Stimulated activated CD8-positive, alpha-beta memory T cell treated with anti-CD3 and anti-CD28 coated beads, Interleukin-15, amount 100 ng/mL, for 1 hour (primary cell): ENCODE measurements around the gene CTSA.
"Not testable (repeated sequence)": the region's sequence is repeated elsewhere in the genome, so short reads cannot be mapped to it uniquely, and the experiment has no call there.

Source experiments
- DNase-seq: peaks from one replicate; pipeline ENCODE4 v3.0.0-alpha.2; 2020; ENCODE audit warnings: low read depth

CTSA gene

DNA sequence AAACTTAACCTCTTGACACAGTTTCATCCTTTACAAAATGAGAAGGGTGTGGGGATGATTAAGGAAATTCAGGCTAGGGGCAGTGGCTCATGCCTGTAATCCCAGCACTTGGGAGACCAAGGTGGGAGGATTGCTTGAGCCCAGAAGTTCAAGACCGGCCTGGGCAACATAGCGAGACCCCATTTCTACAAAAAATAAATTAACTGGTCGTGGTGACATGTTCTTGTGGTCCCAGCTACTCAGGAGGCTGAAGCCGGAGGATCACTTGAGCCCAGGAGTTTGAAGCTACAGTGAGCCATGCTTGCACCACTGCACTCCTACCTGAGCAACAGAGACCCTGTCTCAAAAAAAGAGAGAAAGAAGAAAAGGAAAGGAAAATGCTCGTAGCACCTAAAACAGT is 24.7 kb upstream of the CTSA start:
- DNase-seq = no peak

DNA sequence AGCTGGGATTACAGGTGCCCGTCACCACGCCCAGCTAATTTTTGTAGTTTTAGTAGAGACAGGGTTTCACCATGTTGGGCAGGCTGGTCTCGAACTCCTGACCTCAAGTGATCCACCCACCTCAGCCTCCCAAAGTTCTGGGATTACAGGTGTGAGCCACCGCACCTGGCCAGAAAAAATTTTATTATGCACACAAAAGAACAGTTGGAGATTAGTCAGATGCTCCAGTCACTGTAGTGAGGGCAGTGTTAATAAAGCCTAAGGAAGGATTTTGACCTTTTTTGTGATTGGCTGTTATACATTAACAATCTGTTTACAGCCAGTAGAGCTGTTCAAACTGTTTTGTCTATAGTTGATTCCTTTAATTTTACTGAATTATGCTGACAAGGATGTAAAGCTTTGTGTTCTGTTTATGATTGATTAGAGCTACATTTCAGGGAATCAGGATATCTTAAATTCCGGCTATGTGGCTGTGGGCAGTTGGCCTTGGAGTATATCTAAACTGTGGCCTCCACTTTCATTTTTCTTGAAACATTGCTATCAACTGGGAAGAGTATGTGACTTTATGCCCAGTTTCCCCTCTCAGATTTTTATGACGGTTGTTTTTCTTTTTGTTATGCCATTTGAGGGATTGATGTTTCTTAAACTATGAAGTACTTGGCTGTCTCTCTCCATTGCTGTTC is 23.9 kb upstream of the CTSA start:
- no peak for DNase-seq

DNA sequence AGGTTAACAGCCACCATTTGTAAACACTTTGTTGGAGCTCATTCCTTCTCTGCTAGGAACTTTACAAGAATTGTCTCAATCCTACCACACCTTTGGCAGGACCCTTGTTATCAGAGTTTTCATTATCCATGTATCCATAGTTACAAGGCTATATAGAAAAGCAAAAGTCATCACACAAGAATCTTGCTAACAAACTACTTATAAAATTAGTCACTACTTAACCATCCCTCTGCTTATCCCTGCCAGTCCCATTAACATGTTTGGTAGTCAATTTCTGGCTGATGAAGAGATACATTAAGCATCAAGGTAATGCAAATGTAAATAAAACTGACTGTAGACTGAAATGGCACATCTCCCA is 23.3 kb upstream of the CTSA start:
- DNase-seq = no peak

DNA sequence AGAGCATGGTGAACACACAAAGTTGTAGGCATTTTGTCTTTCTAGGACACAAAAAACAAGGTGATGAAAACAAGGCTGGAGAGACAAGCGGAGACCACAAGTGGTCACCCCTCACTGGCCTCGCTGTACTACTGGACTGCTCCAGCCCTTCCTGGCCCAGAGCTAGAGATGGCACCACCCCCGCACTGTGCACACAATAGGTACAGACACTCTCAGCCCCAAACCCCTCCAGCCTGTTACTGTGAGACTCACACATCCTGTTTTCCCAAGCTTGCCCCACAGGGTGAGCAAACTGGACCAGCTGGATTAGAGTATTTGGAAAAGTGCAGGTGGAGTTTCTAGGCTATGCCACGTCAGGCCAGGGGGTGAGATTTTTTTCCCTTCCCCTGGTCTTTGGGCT is 18.5 kb upstream of the CTSA start:
- no peak for DNase-seq

DNA sequence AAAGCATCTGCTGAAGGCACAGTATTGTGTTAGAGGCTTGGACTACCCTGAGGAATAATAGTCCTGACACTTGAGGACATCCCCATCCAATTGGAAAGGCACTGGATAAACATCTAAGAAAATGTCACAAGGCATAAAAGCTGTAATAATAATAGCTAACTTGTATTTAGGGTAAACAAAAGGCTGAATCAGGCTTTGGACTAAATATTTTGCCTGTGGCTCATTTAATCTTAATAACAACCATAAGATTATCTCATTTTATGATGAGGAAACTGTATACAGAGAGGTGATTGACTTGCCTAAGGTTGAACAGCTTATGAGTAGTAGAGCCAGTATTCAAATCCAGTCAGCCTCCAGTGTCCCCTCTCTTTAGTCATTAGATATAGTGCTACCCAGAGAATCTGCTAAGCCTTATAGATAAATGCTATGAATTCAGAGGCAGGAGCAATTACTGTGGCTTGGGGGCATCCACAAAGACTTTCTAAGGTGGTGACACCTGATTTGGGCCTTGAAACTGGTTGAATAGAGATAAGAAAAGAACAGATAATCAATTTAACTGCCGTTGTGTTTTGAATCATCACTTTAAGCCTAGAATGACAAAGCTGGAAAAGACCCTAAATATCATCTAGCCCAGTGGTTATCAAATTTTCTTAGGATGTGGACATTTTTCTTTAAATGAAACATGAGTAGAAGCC is 17.6 kb upstream of the CTSA start:
- DNase-seq = no peak

DNA sequence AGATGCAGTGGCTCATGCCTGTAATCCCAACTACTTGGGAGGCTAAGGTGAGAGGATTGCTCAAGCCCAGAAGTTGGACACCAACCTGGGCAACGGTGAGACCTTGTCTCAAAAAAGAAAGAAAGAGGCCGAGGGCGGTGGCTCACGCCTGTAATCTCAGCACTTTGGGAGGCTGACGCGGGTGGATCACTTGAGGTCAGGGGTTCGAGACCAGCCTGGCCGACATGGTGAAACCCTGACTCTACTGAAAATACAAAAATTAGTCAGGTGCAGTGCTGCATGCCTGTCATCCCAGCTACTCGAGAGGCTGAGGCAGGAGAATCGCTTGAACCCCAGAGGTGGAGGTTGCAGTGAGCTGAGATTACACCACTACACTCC is 17.0 kb upstream of the CTSA start:
- DNase-seq = not testable (repeated sequence)

DNA sequence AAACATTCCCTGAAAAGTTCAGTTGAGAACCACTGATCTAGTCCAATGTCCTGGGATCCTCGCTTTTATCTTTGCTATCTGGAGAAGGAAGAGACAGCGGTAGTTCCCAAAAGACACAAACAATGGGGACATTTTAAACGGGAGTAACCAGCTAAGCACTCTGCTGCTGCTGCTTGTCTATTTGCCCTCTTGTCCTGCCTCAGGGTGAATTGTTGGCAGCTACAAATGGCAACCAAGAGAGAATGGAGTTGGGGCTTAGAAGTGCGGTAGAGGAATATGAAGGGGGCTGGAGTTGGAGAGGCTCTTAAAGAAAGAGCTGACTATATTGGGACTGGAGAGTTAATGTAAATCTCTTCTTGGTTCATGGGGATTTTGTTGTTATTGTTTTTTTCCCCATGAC is 16.6 kb upstream of the CTSA start:
- no peak for DNase-seq

DNA sequence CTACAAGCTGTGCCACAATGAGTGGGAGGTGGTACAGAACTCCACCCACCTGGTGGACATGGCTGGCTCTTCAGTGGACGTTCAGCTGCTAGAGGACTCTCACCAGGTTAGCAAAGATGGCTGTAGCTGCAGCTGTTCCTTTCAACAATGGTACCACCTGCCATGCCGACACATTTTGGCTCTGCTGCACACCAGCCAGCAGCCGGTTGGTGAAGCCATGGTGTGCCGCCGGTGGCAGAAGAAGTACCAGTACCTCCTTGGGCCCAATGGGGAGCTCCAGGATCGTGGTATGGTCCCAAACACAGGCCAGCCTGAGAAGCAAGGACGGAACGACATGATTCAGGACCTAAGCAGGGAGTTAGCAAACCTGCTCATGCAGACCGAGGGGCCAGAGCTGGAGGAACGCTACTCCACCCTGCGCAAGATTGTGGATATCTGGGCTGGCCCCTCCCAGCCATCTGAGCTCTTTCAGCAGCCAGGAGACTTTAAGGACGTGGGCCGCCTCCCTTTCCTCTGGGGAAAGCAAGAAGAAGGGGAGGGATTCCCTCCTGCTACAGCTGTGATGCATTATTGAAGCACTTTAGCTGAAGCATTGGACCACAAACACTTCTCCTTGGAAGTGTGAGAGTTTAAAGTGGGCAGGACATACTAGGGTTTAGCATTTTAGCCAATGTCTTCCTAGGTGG is 12.9 kb upstream of the CTSA start:
- no peak for DNase-seq

DNA sequence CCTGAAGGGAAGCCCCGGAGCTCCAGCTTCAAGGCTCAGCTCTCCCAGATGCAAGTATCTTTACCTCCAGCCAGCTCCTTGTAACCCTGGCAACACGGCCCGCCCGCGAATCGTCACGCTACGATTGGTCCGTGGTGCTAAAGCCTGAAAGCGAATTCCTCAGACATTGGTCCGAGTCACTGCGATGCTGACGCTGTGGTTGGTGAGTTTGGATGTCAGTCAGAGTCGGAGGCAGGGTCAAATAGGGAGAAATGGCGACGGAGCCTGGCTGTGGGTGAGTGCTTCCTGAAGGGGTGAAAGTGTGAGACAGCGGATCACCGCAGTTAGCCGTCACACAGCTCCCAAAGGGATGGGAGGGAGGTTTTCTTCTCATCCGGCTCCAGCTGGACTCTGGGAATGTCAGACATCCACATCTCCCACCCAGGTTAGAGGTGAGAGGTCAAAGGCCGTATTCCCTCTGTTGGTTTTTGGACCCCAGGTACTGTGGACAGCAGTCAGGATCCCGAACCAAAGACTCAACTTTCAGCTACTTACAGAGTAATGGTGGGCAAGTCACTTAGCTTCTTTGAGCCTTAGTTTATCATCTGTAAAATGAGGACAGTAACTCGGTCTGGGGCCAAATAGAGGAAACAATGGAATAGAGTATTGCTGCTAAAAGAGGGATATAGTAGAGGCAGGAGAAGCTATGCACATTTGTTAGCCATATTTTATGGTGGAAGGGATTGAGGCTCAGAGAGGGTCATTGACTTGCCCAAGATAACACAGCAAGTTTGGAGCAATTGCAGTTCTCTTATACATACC is 9.9 kb upstream of the CTSA start, which contains the start of gene ZSWIM1:
Gene ZSWIM1, plus strand, starts transcription at position 240 of the 801 bp plus-strand sequence. CDS start 1,366 bp downstream, outside the sequence.
- peak; percentile 99 for DNase-seq

DNA sequence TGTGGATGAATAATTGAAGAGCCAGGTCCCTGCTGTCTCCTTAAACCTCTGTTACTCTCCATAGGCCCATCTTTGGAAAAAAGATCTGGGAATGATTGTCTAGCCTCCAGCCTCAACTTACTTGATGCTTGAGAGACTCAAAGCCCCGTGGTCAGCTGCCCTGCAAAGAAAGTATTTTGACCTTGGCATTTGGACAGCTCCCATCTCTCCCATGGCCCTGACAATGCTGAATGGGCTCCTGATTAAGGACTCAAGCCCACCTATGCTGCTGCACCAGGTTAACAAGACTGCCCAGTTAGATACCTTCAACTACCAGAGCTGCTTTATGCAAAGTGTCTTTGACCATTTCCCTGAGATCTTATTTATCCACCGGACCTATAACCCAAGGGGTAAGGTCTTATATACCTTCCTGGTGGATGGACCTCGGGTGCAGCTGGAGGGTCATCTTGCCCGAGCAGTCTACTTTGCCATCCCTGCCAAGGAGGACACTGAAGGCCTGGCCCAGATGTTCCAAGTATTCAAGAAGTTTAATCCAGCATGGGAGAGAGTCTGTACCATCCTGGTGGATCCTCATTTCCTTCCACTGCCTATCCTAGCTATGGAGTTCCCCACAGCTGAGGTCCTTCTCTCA is 8.6 kb upstream of the CTSA start:
- DNase-seq = no peak

DNA sequence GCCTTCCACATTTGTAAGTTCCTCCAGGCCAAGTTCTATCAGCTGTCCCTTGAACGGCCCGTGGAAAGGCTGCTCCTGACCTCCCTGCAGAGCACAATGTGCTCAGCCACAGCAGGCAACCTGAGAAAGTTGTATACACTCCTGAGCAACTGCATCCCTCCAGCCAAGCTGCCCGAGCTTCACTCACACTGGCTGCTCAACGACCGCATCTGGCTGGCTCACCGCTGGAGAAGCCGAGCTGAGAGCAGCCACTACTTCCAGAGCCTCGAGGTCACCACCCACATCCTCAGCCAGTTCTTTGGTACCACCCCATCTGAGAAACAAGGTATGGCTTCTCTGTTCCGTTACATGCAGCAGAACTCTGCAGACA is 8.1 kb upstream of the CTSA start:
- DNase-seq = no peak

DNA sequence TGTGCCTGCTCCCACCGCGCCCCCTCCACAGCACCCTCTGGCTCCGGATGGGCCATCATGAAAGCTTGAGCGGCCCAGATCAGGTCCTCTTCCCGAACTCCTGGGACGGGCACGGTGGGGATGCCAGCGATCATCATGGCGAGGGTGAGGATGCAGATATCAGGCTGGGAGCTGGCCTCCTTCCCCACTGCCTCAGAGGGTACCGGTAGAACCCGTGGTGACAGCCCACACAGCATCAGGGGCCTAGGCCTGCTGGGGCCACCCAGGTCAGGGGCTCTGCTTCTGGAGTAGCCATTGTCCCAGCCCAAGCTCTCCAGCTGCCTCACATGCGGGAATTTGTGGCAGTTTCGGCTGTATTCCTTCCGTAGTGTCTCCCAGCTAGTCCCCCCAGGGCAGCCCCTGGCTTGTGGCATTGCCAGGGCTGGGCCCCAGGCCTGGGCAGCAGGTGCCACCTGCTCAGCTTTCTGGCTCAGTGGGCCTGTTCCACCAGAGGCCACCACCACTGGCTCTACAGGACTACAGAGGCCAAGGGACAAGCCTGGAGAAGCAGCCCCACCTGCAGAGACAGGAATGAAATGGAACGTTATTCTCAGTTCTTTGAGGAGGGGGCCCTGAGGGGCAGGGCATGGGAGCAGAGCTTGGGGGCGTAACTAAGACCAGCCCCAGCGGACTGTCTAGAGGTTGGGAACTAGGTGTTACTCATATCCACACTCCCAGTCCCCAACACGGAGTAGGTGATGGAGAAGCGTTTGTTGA is 4.4 kb upstream of the CTSA start:
- DNase-seq = no peak

DNA sequence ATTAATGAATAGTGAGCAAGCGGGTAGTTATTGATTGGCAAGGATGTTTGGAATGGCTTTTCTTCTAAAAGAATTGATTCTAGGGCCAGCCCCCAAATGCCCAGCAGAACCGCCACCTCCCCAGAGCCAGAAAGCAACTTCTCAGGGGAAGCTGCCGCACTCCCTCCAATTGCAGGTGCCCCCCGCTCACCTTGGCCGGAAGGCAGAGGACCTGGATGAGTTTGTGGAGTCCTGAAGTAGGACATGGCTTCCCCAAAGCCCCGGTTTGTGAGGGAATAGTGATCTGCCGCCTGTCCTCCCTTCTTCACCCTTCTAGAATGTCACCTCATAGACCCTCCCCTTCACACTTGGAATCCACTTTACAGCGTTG is 3.8 kb upstream of the CTSA start, which contains the start of gene SPATA25:
Gene SPATA25, minus strand, starts transcription at position 277 of the 370 bp plus-strand sequence. Its CDS starts 32 bp downstream, at position 245.
- DNase-seq = no peak

DNA sequence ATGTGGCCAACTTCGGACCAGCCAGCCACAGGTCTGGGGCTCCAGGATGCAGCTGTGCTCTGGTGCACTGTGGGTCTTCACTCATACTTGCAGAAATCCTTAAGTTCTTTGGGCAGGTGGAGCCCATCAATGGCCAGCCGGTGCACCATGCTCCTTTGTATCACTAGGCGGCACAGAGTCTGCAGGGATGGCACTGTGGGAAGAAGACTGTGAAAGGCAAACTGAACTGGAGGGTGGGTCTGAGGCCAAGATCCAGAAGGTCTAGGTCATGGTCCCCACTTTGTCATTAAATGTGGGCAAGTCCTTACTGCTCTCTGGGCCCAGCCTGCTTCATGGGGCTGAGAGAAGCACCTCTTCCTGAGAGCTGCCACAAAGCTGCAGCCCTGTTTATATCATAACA is 2.5 kb upstream of the CTSA start:
- no peak for DNase-seq

DNA sequence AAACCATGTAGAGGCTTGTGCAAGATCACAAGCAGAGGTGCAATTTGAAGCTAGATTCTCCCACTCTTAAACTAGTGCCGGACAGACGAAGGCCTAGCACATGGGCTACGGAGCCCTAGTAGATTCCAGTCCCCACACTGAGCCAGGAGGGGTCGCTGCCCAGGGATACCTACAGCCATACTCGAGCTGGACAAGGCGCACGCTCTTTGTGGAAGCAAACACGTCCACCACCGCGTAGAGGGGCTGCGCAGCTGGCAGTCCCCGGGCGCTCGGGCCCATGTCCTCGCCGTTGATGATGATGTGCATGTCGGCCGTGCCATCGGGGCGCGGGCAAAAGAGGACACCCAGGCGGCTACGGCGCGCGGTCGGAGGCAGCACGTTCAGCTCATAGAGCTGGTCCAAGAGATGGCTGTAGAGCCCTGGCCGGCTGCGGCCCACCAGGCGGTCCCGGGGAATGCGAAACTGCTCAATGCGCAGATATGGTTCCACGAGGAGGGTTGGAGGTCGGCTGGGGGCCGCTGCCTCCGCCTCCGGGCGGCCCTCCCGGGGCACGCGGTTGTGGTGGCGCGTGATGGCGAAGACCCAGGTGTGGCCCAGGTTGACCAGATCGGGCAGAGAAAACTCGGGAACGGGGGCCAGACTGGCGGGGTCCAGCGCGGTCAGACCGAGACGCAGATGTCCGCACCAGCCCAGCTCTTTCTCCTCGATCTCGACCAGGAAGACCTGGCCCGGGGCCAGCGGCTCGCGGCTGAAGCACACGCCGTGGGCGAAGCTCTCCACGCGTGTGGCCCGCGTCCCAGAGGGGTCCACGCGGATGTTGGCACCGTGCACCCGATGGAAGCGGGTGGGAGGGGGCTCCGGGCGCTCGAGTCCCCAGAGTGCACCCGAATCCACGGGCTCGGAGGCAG is 804 bp upstream of the CTSA start:
- DNase-seq = no peak

DNA sequence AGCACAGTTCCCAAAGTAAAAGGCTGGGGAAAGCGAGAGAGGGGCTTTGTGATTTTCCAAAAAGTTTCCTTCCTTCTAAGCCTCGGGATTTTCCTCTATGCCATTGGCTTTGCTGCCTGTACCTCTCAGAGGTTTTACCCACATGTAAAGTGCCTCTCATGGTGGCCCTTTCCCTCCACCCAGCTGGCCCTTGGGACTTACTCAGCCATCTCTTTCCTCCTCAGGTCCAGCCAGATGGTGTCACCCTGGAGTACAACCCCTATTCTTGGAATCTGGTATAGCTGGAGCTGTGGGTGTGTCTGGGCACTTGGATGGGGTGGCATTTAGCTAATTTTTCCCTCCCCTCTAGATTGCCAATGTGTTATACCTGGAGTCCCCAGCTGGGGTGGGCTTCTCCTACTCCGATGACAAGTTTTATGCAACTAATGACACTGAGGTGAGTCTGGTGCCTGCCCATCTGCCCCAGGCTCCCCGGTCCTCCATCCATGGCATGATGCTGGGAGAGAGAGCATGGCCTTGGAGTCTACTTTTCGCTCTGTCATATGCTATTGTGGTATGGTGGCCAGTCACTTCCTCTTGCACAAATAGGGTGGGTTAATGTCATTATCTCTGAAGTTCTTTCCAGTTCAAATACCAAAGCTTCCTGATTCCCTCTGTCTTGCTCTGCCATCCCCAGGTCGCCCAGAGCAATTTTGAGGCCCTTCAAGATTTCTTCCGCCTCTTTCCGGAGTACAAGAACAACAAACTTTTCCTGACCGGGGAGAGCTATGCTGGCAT is 1.1 kb downstream of the CTSA start:
- DNase-seq = no peak

DNA sequence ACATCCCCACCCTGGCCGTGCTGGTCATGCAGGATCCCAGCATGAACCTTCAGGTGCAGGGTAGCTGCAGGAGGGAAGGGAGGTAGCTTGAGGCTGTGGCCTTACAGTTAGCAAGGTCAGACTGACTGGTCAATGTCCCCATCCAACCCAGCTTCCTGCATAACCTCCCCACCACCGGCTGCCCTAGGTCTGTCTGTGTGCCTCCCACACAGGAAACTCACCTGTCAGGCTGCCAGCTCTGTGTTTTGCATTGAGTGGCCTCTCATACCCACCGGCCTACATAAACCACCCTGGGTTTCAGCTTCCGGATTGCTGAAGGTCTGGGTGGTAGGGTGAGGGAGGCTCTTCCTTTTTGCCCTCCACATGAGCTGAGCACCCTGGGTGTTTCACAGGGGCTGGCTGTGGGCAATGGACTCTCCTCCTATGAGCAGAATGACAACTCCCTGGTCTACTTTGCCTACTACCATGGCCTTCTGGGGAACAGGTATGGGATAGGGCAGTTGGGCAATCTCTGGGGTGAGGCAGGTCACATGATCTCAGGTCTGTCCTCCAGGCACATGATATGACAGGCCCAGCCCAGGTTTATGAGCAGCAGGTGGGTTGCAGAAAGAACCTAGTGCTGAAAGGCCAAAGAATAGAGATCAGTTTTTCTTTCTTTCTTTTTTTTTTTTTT is 1.8 kb downstream of the CTSA start:
- DNase-seq = no peak

DNA sequence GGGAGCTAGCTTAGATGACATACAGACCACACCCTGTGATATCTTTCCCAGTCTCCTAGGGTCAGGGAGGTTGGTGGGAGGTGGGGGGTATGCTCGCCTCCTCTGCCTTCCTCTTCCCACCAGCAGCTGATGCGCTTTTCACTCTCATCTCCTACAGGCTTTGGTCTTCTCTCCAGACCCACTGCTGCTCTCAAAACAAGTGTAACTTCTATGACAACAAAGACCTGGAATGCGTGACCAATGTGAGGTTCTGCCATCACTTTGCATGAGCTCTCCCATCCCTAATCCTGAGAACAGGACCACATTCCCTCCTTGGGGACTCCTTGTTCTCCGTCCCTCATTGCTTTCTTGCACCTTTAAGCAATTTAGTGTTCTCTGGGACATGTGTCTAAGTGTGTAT is 2.7 kb downstream of the CTSA start:
- no peak for DNase-seq

DNA sequence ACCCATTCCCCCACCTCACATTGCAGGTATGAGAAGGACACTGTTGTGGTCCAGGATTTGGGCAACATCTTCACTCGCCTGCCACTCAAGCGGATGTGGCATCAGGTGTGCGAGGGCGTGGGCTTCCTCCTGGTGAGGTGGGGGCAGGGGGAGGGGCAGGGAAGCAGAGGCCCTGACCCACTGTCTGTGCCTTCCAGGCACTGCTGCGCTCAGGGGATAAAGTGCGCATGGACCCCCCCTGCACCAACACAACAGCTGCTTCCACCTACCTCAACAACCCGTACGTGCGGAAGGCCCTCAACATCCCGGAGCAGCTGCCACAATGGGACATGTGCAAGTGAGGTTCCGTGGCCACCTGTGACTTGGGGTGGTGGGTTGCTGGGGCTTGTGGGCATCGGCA is 3.7 kb downstream of the CTSA start:
- DNase-seq = no peak
